Chondrocyte (in vitro differentiated cells): ENCODE results near the gene C6orf120. TPM values are rescaled to one million over a fixed set of nuclear protein-coding genes. Genes with fewer than 3 reads are reported as not detected.

Experiments used
- DNase-seq: peaks from one replicate; pipeline ENCODE4 v3.0.0; 2021; ENCODE audit warnings: mixed read lengths, low spot score
- H3K27ac Mint-ChIP-seq: one replicate; pipeline ENCODE4 v1.8.0; 2021; ENCODE audit warnings: mild to moderate bottlenecking, moderate library complexity, mixed read lengths; ENCODE audit not compliant: unreplicated experiment
- H3K27me3 Mint-ChIP-seq: 2 replicates; pipeline ENCODE4 v1.8.0; 2021; ENCODE audit warnings: low read depth, mixed read lengths
- H3K36me3 Mint-ChIP-seq: 2 replicates; pipeline ENCODE4 v1.8.0; 2021; ENCODE audit warnings: low read depth, mixed read lengths
- H3K4me1 Mint-ChIP-seq: 2 replicates; pipeline ENCODE4 v1.8.0; 2021; ENCODE audit warnings: low read depth, mild to moderate bottlenecking, mixed read lengths
- H3K4me3 Mint-ChIP-seq: one replicate; pipeline ENCODE4 v1.8.0; 2021; ENCODE audit warnings: mild to moderate bottlenecking, moderate library complexity, mixed read lengths; ENCODE audit not compliant: unreplicated experiment
- H3K9me3 Mint-ChIP-seq: 2 replicates; pipeline ENCODE4 v1.8.0; 2021; ENCODE audit warnings: low read depth, mixed read lengths
- total RNA-seq: library from RNA; stranded (reverse); gene quantifications from 3 replicates; pipeline ENCODE4 v1.2.1, GENCODE V29; 2021
- TF ChIP-seq, protein P1 (sequence below): fragments of 200-600 bp; sonication (generic); IDR thresholded peaks from 2 replicates; pipeline ENCODE4 v1.5.0; 2021; ENCODE audit warnings: antibody characterized with exemption, mild to moderate bottlenecking, moderate library complexity

The C6orf120 gene
- total RNA-seq, 1 donor from 2014 or later: 29.0 TPM

DNA sequence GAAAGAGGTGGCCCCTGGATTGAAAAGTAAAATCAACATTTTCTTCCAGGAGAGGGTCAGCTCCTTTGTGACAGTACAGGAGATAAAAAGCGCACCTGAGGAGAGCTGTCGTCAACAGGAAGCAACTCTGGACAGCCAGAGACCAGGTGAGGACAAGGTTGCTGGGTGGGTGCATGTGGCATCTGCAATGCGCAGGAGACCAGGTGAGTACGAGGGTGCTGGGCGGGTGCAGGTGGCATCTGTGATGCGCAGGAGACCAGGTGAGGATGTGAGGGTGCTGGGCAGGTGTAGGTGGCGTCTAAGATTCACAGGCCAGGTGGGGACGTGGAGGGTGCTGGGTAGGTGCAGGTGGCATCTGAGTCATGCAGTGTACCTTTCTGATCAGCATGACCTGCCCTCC lies 38.5 kb upstream of the C6orf120 start:
- no peak for DNase-seq
- peaks cover 3% of the 10 kb centered on the region for H3K4me1 Mint-ChIP-seq
- H3K27me3 Mint-ChIP-seq: no peaks in the 10 kb centered on the region
- no peak overlapping the region for H3K27ac Mint-ChIP-seq
- H3K9me3 Mint-ChIP-seq: no peaks in the 10 kb centered on the region
- no peak overlapping the region for H3K4me3 Mint-ChIP-seq
- TF ChIP-seq, protein P1, sequence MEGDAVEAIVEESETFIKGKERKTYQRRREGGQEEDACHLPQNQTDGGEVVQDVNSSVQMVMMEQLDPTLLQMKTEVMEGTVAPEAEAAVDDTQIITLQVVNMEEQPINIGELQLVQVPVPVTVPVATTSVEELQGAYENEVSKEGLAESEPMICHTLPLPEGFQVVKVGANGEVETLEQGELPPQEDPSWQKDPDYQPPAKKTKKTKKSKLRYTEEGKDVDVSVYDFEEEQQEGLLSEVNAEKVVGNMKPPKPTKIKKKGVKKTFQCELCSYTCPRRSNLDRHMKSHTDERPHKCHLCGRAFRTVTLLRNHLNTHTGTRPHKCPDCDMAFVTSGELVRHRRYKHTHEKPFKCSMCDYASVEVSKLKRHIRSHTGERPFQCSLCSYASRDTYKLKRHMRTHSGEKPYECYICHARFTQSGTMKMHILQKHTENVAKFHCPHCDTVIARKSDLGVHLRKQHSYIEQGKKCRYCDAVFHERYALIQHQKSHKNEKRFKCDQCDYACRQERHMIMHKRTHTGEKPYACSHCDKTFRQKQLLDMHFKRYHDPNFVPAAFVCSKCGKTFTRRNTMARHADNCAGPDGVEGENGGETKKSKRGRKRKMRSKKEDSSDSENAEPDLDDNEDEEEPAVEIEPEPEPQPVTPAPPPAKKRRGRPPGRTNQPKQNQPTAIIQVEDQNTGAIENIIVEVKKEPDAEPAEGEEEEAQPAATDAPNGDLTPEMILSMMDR: no peak
- peaks cover 36% of the 10 kb centered on the region for H3K36me3 Mint-ChIP-seq

DNA sequence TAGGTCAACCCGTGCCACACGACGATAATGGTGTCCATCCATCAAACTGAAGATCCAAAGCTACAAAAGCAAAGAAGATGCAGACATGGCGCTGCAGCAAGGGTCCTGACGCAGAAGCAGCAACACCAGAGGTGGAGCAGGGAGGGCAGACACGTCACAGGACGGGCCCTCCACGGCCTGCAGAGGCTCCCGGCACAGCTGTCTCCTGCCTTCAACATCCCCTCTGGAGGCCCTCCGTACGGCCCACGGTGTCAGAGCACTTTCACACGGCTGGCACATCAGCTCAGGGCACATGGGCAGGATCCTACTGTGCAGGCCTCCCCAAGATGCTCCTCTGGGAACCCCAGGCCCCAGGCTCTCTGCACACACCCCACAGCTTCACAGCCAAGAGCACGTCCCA lies 37.7 kb upstream of the C6orf120 start:
- H3K27ac Mint-ChIP-seq: no peak overlapping the region
- peaks cover 3% of the 10 kb centered on the region for H3K4me1 Mint-ChIP-seq
- no peak for DNase-seq
- H3K4me3 Mint-ChIP-seq: no peak overlapping the region
- H3K27me3 Mint-ChIP-seq: no peaks in the 10 kb centered on the region
- TF ChIP-seq, protein P1: no peak
- H3K9me3 Mint-ChIP-seq: no peaks in the 10 kb centered on the region
- peaks cover 32% of the 10 kb centered on the region for H3K36me3 Mint-ChIP-seq

DNA sequence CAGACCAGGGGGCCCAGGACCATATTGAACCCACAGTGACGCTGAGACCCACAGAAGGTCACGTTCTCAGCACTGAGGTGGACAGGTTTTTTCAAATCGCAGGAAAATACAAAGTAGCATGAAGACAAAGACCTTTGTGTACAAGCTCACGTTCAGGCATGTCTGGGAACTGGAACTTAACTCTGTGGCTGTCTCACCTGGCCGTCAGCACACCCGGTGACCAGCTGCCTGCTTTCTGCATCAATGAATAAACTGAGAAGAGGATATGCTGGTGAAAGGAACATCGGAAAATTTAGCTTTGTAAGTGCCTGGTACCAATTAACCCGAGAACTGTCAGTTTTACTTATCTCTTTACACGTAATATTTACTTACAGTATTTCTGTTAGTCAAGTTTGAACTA lies 36.6 kb upstream of the C6orf120 start:
- Mint-ChIP-seq H3K4me3 (no peak overlapping the region), H3K36me3 (peaks cover 28% of the 10 kb centered on the region), H3K27me3 (no peaks in the 10 kb centered on the region), H3K4me1 (peaks cover 7% of the 10 kb centered on the region), H3K9me3 (no peaks in the 10 kb centered on the region), H3K27ac (no peak overlapping the region)
- DNase-seq: no peak
- TF ChIP-seq, protein P1: no peak

DNA sequence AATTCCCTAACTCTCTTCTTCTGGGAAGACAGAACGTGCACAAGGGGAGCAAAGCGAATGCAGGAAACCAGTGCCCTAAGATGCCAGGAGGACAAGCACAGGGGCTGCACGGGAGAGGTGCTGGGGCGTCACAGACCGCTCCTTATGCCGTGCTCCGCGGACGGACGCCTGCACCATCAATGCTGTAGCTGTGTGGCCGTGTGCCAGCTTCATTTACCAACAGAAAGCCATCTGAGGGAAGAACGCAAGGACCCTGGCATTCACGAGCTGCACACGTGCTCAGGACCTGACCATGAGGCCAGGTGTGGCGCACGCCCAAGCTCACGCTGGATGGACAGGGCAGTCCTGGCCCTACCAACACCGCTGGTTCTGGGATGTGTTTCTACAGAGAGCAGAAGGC lies 35.5 kb upstream of the C6orf120 start:
- no peak for DNase-seq
- no peak overlapping the region for H3K4me3 Mint-ChIP-seq
- TF ChIP-seq, protein P1: no peak
- H3K4me1 Mint-ChIP-seq: peaks cover 7% of the 10 kb centered on the region
- H3K9me3 Mint-ChIP-seq: no peaks in the 10 kb centered on the region
- no peaks in the 10 kb centered on the region for H3K27me3 Mint-ChIP-seq
- H3K36me3 Mint-ChIP-seq: peaks cover 28% of the 10 kb centered on the region
- no peak overlapping the region for H3K27ac Mint-ChIP-seq

DNA sequence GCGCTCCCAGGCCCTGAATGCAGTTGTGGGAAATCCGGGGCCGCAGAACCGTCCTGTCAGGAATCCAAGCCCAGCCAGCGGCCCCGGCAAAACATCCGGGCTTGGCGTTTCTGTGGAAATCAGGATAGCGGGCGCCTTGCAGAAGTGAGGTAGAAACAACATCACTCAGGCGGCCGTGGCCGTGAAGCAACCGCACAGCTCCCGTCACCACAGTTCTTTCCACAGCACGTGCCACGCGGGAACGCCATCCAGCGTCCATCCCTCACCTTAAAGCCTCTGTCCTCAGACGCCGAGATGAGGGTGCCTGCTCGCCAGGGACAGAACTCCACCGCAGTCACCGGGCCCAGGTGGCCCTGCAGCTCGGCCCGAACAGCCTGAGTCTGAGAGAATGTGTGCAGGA lies 34.2 kb upstream of the C6orf120 start:
- peaks cover 29% of the 10 kb centered on the region for H3K36me3 Mint-ChIP-seq
- no peaks in the 10 kb centered on the region for H3K27me3 Mint-ChIP-seq
- H3K4me3 Mint-ChIP-seq: no peak overlapping the region
- H3K4me1 Mint-ChIP-seq: peaks cover 7% of the 10 kb centered on the region
- no peak overlapping the region for H3K27ac Mint-ChIP-seq
- no peaks in the 10 kb centered on the region for H3K9me3 Mint-ChIP-seq
- TF ChIP-seq, protein P1: no peak
- DNase-seq: no peak
